Omental fat pad (tissue), 4 donors: ENCODE measurements around the gene HLCS. TPM values are rescaled to one million over a fixed set of nuclear protein-coding genes. Genes with fewer than 3 reads are reported as not detected.

Experiments
- ATAC-seq: fragments of 150-250 bp; one replicate; pipeline ENCODE4 v1.9.1; 2016; ENCODE audit warnings: mild to moderate bottlenecking, moderate library complexity; ENCODE audit not compliant: low FRiP score
- DNase-seq: peaks from one replicate; pipeline ENCODE4 v3.0.0-alpha.2; 2019; ENCODE audit warnings: low spot score
- CTCF ChIP-seq, 3 donors: fragments of 450-650 bp; IDR thresholded peaks; one replicate each; pipeline ENCODE4 v1.5.1; 2016 to 2017; ENCODE audit warnings: antibody characterized with exemption in 3 of 3, mild to moderate bottlenecking in 3 of 3, moderate library complexity in 2 of 3
- total RNA-seq, 4 donors: library from RNA; depleted of rRNA; stranded (reverse); fragments of >200 nt; gene quantifications; one replicate each; pipeline ENCODE4 v1.1.0, GENCODE V29; 2016

The HLCS gene
- total RNA-seq, 4 donors from 2014 or later = 14.3 to 19.3 (median 17.6) TPM

- DNase-seq (no peak), ATAC-seq (no peak)
- TF ChIP-seq CTCF (IDR thresholded peaks at IDR 0.05) = no peak
Observed at GRCh38 chr21:36860736-36861594, 105.5 kb downstream of the HLCS start.

DNA sequence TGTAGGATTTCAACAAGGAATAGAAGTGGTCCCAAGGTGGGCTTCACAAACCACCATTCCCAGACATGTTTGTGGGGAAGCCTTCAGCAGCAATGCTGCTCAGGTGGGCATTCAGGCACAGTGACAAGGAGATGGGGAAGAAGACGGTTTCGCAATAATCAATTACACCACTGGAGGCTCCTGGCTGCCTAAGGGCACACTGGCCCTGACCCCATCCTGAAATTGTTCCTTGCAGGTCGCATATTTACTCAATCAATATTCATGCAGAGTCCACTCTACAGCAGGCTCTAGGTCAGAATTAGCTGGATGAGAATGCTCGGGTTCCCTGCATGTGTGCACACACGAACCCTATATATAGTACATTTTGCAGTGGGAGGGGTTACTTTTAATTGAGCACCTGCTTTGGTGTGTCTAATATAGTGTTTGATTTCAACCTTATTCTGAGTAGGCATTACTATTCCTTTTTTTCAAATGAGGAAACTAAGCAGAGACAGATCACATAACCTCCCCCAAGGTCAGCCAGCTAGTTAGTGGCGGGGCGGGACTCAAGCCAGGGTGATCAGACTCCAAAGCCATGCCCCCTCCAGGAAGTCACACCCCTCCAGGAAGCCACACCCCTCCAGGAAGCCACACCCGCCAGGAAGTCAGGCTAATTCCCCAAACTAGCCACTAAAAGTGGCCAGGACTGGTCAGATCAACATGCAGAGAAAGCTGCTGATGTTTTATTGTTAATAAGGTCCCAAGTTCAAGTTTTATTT is 106.5 kb downstream of the HLCS start:
- TF ChIP-seq CTCF (IDR thresholded peaks at IDR 0.05) = no peak
- peak; percentile 78 for ATAC-seq
- no peak for DNase-seq

GRCh38 chr21:36858320-36858957 is 108.0 kb downstream of the HLCS start:
- no peak for TF ChIP-seq CTCF (IDR thresholded peaks at IDR 0.05)
- no peak for ATAC-seq
- no peak for DNase-seq

DNA sequence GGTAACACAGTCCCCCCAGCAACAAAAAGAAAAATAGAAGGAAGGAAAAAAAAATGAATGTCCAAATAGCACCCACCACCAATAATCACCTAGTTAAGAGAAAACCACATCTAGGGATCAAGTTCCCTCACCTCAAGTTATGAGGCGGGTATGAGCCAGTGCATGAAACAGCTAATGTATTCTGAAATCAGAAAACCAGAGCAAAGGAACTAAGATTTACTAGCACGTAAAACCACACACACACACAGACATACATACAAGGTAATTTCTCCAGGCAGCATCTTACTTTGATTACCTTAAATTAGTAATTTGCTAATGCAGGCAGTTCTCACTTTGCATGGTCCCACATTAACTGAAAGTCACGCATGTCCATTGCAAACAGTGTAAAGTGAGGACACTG is 109.8 kb downstream of the HLCS start:
- DNase-seq = no peak
- ATAC-seq = no peak

GRCh38 chr21:36854391-36854790 is 112.1 kb downstream of the HLCS start:
- ATAC-seq = no peak
- DNase-seq = no peak
- TF ChIP-seq CTCF (IDR thresholded peaks at IDR 0.05) = no peak

More for the DNA sequence above, 109.8 kb downstream of the HLCS start:
- TF ChIP-seq CTCF (IDR thresholded peaks at IDR 0.05) = no peak

- ATAC-seq = no peak
- TF ChIP-seq CTCF (IDR thresholded peaks at IDR 0.05) = no peak
- DNase-seq = no peak
Observed at GRCh38 chr21:36852864-36853263, 113.6 kb downstream of the HLCS start.
